ENCODE data around the gene TALDO1. TPM values are rescaled to one million over a fixed set of nuclear protein-coding genes. Genes with fewer than 3 reads are reported as not detected.

Gene TALDO1
- total RNA-seq, 1 experiment from 2014 or later, result 446 TPM

- no peaks in the 10 kb centered on the region; the same call in 1 of the 2 replicates for H3F3A ChIP-seq (ENCODE audit: insufficient read depth, low read depth)
- no peaks in the 10 kb centered on the region for H3K9me2 ChIP-seq (ENCODE audit: insufficient read depth)
- TF ChIP-seq, protein P1, sequence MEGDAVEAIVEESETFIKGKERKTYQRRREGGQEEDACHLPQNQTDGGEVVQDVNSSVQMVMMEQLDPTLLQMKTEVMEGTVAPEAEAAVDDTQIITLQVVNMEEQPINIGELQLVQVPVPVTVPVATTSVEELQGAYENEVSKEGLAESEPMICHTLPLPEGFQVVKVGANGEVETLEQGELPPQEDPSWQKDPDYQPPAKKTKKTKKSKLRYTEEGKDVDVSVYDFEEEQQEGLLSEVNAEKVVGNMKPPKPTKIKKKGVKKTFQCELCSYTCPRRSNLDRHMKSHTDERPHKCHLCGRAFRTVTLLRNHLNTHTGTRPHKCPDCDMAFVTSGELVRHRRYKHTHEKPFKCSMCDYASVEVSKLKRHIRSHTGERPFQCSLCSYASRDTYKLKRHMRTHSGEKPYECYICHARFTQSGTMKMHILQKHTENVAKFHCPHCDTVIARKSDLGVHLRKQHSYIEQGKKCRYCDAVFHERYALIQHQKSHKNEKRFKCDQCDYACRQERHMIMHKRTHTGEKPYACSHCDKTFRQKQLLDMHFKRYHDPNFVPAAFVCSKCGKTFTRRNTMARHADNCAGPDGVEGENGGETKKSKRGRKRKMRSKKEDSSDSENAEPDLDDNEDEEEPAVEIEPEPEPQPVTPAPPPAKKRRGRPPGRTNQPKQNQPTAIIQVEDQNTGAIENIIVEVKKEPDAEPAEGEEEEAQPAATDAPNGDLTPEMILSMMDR (conservative IDR thresholded peaks at IDR 0.05), result no peak
- no peak for TF ChIP-seq EZH2 (IDR thresholded peaks at IDR 0.05; ENCODE audit: low read depth)
- ChIA-PET POLR2A (ENCODE audit: unreplicated experiment) (no interaction called here), CTCF (no interaction called here)
- H3K79me2 ChIP-seq (ENCODE audit: low read depth), result peaks cover 4% of the 10 kb centered on the region; the same call in 1 of the 2 replicates
- no peak for DNase-seq
- H3K4me3 ChIP-seq, result no peak overlapping the region
- intact Hi-C loops (cut with micrococcal nuclease; ENCODE audit: unreplicated experiment), result loop anchor here (10.0 kb wide), 1 partner anchor 156 kb away; the partner anchor contains the start of genes LMNTD2 and RASSF7
- H4K20me1 ChIP-seq (ENCODE audit: insufficient read depth), result no peaks in the 10 kb centered on the region
- no TSS peak for BruUV-seq (replicated peaks)
- H2AFZ ChIP-seq, result no peak overlapping the region
- no peaks in the 10 kb centered on the region for H3K27me3 ChIP-seq (ENCODE audit: insufficient read depth, low read depth)
- H3K9me3 ChIP-seq (ENCODE audit: insufficient read depth, low read depth), result no peaks in the 10 kb centered on the region
- no peak overlapping the region for H3K4me2 ChIP-seq
- H3K36me3 ChIP-seq (ENCODE audit: low read depth), result no peaks in the 10 kb centered on the region
- H3K4me1 ChIP-seq (replicated peaks; ENCODE audit: insufficient read depth), result no peaks in the 10 kb centered on the region; the same call in 1 of the 2 replicates
- no peak overlapping the region for H3K27ac ChIP-seq
These were observed 26.0 kb upstream of the TALDO1 start for GRCh38 chr11:721247-721740.

- no peak for DNase-seq
- Histone ChIP-seq H3K9me3 (ENCODE audit: insufficient read depth, low read depth) (no peaks in the 10 kb centered on the region), H2AFZ (no peak overlapping the region), H3K36me3 (ENCODE audit: low read depth) (no peaks in the 10 kb centered on the region), H3K27me3 (ENCODE audit: insufficient read depth, low read depth) (no peaks in the 10 kb centered on the region), H3K9me2 (ENCODE audit: insufficient read depth) (no peaks in the 10 kb centered on the region), H4K20me1 (ENCODE audit: insufficient read depth) (no peaks in the 10 kb centered on the region), H3K4me3 (no peak overlapping the region), H3F3A (ENCODE audit: insufficient read depth, low read depth) (peaks cover 3% of the 10 kb centered on the region), H3K4me2 (no peak overlapping the region), H3K4me1 (replicated peaks; ENCODE audit: insufficient read depth) (peaks cover 3% of the 10 kb centered on the region), H3K27ac (no peak overlapping the region), H3K79me2 (ENCODE audit: low read depth) (no peaks in the 10 kb centered on the region)
- no TSS peak for BruUV-seq (replicated peaks)
- ChIA-PET CTCF (no interaction called here), POLR2A (ENCODE audit: unreplicated experiment) (no interaction called here)
- intact Hi-C loops (cut with micrococcal nuclease; ENCODE audit: unreplicated experiment), result loop anchor here (10.0 kb wide), 1 partner anchor 157 kb away; the partner anchor contains the start of genes LMNTD2 and RASSF7
- TF ChIP-seq, protein P1 (conservative IDR thresholded peaks at IDR 0.05), result no peak
- TF ChIP-seq EZH2 (IDR thresholded peaks at IDR 0.05; ENCODE audit: low read depth), result no peak
These were observed 25.4 kb upstream of the TALDO1 start for GRCh38 chr11:721741-722345.

DNA sequence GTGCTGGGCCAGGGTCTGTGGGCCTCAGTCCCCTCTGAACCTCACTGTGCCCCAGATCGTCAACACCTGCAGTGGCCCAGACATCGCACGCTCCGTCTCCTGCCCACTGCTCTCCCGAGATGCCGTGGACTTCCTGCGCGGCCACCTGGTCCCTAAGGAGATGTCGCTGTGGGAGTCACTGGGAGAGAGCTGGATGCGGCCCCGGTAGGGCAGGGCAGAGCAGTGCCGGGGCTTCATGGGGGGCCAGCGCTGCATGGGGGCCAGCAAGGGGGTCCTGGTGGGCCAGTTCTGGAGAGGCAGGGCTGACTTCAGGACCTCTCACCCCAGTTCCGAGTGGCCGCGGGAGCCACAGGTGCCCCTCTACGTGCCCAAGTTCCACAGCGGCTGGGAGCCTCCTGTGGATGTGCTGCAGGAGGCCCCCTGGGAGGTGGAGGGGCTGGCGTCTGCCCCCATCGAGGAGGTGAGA lies 24.9 kb upstream of the TALDO1 start:
- no TSS peak for BruUV-seq (replicated peaks)
- Histone ChIP-seq H3K27ac (no peak overlapping the region), H4K20me1 (ENCODE audit: insufficient read depth) (no peaks in the 10 kb centered on the region), H2AFZ (no peak overlapping the region), H3F3A (ENCODE audit: insufficient read depth, low read depth) (peaks cover 8% of the 10 kb centered on the region), H3K27me3 (ENCODE audit: insufficient read depth, low read depth) (no peaks in the 10 kb centered on the region), H3K4me1 (replicated peaks; ENCODE audit: insufficient read depth) (peaks cover 8% of the 10 kb centered on the region), H3K9me2 (ENCODE audit: insufficient read depth) (no peaks in the 10 kb centered on the region), H3K36me3 (ENCODE audit: low read depth) (no peaks in the 10 kb centered on the region), H3K9me3 (ENCODE audit: insufficient read depth, low read depth) (no peaks in the 10 kb centered on the region), H3K79me2 (ENCODE audit: low read depth) (0 out of 2 replicates have a peak, but pooled peaks cover 2% of the 10 kb centered on the region), H3K4me3 (no peak overlapping the region), H3K4me2 (no peak overlapping the region)
- TF ChIP-seq, protein P1 (conservative IDR thresholded peaks at IDR 0.05), result no peak
- no peak for TF ChIP-seq EZH2 (IDR thresholded peaks at IDR 0.05; ENCODE audit: low read depth)
- ChIA-PET CTCF (no interaction called here), POLR2A (ENCODE audit: unreplicated experiment) (no interaction called here)
- no peak for DNase-seq
- intact Hi-C loops (cut with micrococcal nuclease; ENCODE audit: unreplicated experiment), result loop anchor here (10.0 kb wide), 1 partner anchor 158 kb away; the partner anchor contains the start of genes LMNTD2 and RASSF7

All from PC-9 (cell line).